ENCODE results near the gene USF2. TPM values are rescaled to one million over a fixed set of nuclear protein-coding genes. Genes with fewer than 3 reads are reported as not detected.
"Not testable (repeated sequence)": the region's sequence is repeated elsewhere in the genome, so short reads cannot be mapped to it uniquely, and the experiment has no call there.

The USF2 gene, protein sequence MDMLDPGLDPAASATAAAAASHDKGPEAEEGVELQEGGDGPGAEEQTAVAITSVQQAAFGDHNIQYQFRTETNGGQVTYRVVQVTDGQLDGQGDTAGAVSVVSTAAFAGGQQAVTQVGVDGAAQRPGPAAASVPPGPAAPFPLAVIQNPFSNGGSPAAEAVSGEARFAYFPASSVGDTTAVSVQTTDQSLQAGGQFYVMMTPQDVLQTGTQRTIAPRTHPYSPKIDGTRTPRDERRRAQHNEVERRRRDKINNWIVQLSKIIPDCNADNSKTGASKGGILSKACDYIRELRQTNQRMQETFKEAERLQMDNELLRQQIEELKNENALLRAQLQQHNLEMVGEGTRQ
- total RNA-seq: 100 to 1,000 TPM; 116 to 154 TPM

DNA sequence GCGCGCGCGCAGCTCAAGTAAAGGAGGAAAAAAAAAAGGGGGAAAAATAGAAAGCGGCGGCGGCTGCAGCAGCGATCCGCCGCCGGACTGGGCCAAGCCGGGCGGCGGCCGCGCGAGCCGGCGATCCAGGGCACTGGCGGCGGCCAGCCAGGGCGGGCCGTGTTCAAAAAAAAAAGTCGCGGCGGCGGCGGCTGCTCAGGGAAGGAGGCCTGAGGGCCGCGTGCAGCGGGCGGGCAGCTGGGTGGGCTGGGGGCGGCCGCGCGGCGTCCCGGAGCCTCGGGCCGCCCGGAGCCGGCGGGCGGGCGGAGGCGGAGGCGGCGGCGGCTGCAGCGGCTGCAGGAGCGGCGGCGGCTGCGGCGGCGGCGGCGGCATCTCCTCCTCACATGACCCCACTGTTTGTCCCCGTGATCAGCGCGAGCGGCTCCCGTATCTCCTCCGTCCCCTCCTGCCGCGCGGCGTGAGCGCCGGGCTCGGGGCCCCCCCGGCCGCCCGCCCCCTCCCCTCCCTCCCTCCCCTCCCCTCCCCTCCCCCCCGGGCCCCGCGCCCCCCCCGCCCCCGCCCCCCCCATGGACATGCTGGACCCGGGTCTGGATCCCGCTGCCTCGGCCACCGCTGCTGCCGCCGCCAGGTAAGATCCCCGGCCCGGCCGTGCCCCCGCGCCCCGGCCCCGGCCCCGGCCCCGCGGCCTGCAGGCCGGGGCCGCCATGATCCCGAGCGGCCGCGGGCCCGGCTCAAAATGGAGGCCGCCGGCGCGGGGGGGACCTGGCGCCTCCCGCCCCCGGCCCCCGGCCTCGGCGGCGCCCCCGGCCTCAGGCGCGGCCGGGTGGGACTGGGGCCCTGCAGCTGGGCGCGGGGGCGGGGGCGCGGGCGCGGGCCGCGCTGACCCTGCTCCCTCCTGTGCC, at the start of gene USF2:
Gene USF2, plus strand, starts transcription at position 427 of the 902 bp plus-strand sequence. Its CDS starts 140 bp downstream, at position 567.
- Mint-ChIP-seq H3K27me3 (no peaks in the 10 kb centered on the region), H3K27ac (peak within 1 kb of the TSS; percentile 94), H3K4me3 (peak within 1 kb of the TSS; percentile 88), H3K4me1 (peaks cover 22% of the 10 kb centered on the region), H3K9me3 (ENCODE audit: low read depth) (no peaks in the 10 kb centered on the region), H3K36me3 (ENCODE audit: low read depth) (peaks cover 40% of the 10 kb centered on the region)
- DNase-seq: peak; percentile 84
- intact Hi-C loops (cut with DNase I, micrococcal nuclease): loop anchor here (1.0 to 5.0 kb wide), 12 partner anchors 20 to 380 kb away; partner anchors contain the start of genes COX6B1 (in 1 of the 2), FFAR1 (in 1 of the 2), FXYD5 (in 1 of the 2) and HAUS5 (in 1 of the 2)
- ChIA-PET POLR2A (interaction anchor here (0.6 kb wide), 2 partner anchors 68 to 79 kb away, joined by 3 to 4 read pairs; partner anchors contain the start of gene FFAR1), CTCF (interaction anchor here (0.6 kb wide), 1 partner anchor 137 kb away, joined by 3 read pairs; no protein-coding TSS in a partner anchor)
- ATAC-seq: peak; percentile 43

DNA sequence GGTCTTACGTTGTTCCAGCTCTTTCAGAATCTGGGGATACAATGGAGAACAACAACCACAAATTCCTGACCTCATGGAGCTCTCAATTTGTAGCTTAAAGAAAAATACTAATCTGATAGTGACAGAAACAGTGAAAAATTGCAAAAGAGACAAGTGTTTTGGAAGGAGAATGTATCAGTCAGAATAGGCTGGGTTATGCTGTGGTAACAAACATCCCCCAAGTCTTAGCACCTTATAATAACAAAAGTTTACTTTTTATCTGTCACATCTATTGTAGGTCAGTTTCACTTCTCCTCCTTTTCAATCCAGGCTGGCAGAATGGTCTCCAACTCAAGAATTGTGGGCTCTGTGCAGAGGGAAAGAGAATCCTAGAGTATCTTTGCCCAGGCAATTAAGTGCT, 49.8 kb upstream of the USF2 start:
- no peak for ATAC-seq
- ChIA-PET POLR2A (no interaction called here), CTCF (interaction anchor here (0.8 to 1.0 kb wide), 2 partner anchors 22 to 35 kb away, joined by 3 read pairs; no protein-coding TSS in a partner anchor)
- Mint-ChIP-seq H3K9me3 (ENCODE audit: low read depth) (peaks cover 15% of the 10 kb centered on the region), H3K4me1 (peaks cover 33% of the 10 kb centered on the region), H3K27me3 (no peaks in the 10 kb centered on the region), H3K27ac (no peak overlapping the region), H3K36me3 (ENCODE audit: low read depth) (peaks cover 1% of the 10 kb centered on the region), H3K4me3 (no peak overlapping the region)
- DNase-seq: no peak
- intact Hi-C loops (cut with DNase I, micrococcal nuclease): no loop called here

DNA sequence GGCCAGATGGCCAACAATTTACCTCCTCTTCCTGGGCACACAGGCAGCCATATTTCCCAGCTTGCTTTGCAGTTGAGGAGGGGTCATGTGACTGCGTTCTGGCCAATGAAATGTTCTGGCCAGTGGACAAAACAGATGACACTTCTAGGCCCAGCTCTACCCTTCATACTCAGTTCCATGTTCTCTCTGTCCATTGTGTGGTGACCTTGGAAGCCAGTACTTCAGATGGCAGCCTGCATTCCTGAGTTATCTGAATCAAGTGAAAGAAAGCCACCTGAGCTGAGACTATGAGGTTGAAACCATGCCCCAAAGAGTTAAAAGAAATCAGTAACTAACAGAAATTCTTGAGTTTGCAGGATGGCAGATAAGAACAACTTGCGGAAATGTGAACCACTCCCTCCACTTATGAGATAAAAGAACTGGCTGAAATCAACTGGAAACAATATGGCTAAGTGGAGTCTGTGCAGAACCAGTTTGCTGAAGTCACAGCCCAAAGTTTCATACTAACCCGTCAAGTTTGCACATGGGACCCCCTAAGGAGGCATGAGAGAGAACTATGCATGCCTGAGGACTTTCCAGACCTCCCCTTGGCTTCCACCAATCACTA, 48.3 kb upstream of the USF2 start:
- H3K27ac Mint-ChIP-seq: no peak overlapping the region
- POLR2A ChIA-PET: no interaction called here
- DNase-seq (peak; percentile 3), ATAC-seq (no peak)
- H3K9me3 Mint-ChIP-seq (ENCODE audit: low read depth): peaks cover 15% of the 10 kb centered on the region
- H3K27me3 Mint-ChIP-seq: no peaks in the 10 kb centered on the region
- CTCF ChIA-PET: interaction anchor here (1.0 to 1.2 kb wide), 2 partner anchors 16 to 96 kb away, joined by 3 read pairs; no protein-coding TSS in a partner anchor
- peaks cover 1% of the 10 kb centered on the region for H3K36me3 Mint-ChIP-seq (ENCODE audit: low read depth)
- intact Hi-C loops (cut with DNase I, micrococcal nuclease): no loop called here
- peaks cover 23% of the 10 kb centered on the region for H3K4me1 Mint-ChIP-seq
- no peak overlapping the region for H3K4me3 Mint-ChIP-seq

DNA sequence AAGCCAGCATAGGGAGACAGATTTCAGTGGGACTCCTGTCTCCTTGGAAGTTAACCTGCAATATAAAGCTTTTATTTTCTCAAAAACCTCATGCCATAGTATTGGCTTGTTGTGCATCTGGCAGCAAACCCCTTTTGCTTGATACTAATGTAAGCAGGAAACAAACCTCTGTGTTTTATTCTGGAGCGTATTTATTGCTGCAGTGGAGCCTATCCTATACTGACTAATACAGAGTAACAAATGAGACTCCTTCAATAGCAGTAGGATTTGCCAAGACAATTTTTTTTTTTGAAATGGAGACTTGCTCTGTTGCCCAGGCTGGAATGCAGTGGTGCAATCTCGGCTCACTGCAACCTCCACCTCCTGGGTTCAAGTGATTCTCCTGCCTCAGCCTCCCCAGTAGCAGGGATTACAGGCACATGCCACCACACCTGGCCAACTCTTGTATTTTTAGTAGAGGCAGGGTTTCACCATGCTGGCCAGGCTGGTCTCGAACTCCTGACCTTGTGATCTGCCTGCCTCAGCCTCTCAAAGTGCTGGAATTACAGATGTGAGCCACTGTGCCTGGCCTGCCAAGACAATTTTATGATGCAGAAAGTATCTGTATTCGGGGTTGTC, 47.7 kb upstream of the USF2 start:
- DNase-seq; H3K27me3 Mint-ChIP-seq; POLR2A ChIA-PET; H3K27ac Mint-ChIP-seq; intact Hi-C loops (cut with DNase I, micrococcal nuclease); H3K4me3 Mint-ChIP-seq; H3K36me3 Mint-ChIP-seq (ENCODE audit: low read depth); ATAC-seq; CTCF ChIA-PET: not testable (repeated sequence)
- peaks cover 15% of the 10 kb centered on the region for H3K9me3 Mint-ChIP-seq (ENCODE audit: low read depth)
- peaks cover 17% of the 10 kb centered on the region for H3K4me1 Mint-ChIP-seq

DNA sequence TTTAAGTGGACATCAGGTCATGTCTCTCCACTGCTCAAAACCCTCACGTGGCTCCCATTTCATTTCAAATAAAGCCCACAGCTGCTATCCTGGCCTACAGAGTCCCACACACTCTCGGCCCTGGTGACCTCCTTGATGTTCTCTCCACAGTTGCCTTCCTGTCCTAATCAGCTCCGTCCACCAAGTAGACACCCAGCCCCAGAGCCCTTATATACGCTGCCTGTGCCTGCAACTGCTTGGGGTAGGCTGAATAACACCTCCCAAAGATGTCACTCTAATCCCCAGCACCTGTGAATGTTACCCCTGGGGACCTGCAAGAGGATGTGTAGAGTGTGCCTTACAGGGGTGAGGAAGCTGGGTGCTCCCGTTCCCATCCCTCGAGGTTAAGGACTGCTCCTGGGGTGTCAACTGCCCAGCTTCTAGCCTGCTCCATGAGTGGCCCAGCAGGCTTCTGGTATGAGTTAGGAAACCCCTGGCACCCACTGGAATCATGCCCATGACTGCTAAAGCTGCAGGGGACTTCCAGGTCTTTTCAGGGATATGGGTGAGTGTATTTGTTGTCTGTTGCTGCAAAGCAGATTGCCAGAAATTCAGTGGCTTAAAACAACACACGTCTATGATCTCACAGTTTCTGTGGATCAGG, 46.3 kb upstream of the USF2 start:
- intact Hi-C loops (cut with DNase I, micrococcal nuclease): no loop called here
- no peak for DNase-seq
- no peak overlapping the region for H3K27ac Mint-ChIP-seq
- peaks cover 11% of the 10 kb centered on the region for H3K4me1 Mint-ChIP-seq
- POLR2A ChIA-PET: no interaction called here
- H3K36me3 Mint-ChIP-seq (ENCODE audit: low read depth): peaks cover 1% of the 10 kb centered on the region
- no peak overlapping the region for H3K4me3 Mint-ChIP-seq
- H3K27me3 Mint-ChIP-seq: no peaks in the 10 kb centered on the region
- CTCF ChIA-PET: interaction anchor here (0.7 kb wide), 1 partner anchor 98 kb away, joined by 3 read pairs; no protein-coding TSS in a partner anchor
- no peak for ATAC-seq
- peaks cover 12% of the 10 kb centered on the region for H3K9me3 Mint-ChIP-seq (ENCODE audit: low read depth)

DNA sequence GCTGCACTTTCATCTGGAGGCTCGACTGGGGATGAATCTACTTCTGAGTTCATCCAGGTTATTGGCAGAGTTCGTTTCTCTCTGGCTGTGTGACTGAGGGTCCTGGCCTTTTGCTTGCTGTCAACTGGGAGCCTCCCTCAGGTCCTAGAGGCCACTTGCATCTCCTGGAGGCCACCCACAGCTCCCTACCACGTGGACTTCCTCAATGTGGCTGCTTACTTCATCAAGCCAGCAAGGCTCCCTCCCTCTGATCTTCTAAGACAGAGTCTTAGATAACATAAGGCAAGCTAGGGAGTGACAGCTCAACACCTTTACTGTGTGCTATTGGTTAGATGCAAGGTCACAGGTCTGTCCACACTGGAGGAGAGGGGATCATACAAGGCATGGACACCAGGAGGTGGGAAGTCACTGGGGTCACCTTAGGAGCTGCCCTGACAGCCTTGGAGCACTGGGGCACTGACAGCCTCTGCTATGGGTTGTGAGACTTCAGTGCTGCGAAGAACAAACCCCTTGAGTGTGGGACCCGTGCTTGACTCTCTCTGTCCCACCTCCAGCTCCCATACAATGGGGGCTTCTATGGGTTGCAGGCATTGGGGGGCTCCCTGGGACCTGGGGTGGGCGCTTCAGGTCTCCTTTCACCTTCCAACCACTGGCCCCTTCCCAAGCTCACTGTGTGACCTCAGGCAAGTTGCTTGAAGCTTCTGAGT, 45.5 kb upstream of the USF2 start:
- ChIA-PET POLR2A (no interaction called here), CTCF (no interaction called here)
- Mint-ChIP-seq H3K36me3 (ENCODE audit: low read depth) (peaks cover 1% of the 10 kb centered on the region), H3K4me3 (no peak overlapping the region), H3K4me1 (peaks cover 11% of the 10 kb centered on the region), H3K27ac (no peak overlapping the region), H3K27me3 (no peaks in the 10 kb centered on the region), H3K9me3 (ENCODE audit: low read depth) (peaks cover 9% of the 10 kb centered on the region)
- no peak for DNase-seq
- ATAC-seq: no peak
- intact Hi-C loops (cut with DNase I, micrococcal nuclease): no loop called here

DNA sequence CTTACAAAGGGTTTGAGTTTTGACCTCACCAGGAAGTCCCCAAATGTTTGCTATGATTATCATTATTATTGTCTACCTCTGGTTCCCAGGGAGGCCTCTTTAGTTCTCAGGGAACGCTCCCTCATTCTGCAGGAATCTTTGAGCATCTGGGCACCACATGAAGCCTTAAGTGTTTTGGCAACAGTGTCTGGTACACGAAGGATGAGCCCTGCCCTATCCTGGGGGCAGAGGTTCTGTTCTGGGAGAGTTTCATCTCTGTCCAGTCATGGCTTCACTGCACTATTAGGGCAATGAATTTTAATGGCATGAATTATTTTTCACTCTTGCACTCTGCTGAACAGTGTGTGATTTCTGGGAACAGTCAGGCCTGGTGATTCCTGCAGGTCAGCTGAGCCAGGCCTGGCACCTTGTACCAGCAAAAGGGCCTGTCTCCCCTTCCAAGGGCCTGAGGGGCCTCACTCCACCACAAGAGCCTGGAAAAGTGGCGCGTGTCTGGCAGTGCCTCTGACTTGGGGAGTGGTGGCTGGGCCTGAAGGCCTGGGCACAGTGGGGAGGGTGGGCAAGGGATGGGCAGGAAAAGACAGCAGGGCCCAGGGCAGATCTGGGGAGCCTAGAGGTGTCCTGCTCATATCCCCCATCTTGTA, 44.8 kb upstream of the USF2 start:
- H3K27me3 Mint-ChIP-seq: no peaks in the 10 kb centered on the region
- peaks cover 11% of the 10 kb centered on the region for H3K4me1 Mint-ChIP-seq
- no peak overlapping the region for H3K4me3 Mint-ChIP-seq
- DNase-seq (no peak), ATAC-seq (no peak)
- POLR2A ChIA-PET: no interaction called here
- peaks cover 6% of the 10 kb centered on the region for H3K9me3 Mint-ChIP-seq (ENCODE audit: low read depth)
- no peak overlapping the region for H3K27ac Mint-ChIP-seq
- H3K36me3 Mint-ChIP-seq (ENCODE audit: low read depth): no peaks in the 10 kb centered on the region
- CTCF ChIA-PET: no interaction called here
- intact Hi-C loops (cut with DNase I, micrococcal nuclease): no loop called here

DNA sequence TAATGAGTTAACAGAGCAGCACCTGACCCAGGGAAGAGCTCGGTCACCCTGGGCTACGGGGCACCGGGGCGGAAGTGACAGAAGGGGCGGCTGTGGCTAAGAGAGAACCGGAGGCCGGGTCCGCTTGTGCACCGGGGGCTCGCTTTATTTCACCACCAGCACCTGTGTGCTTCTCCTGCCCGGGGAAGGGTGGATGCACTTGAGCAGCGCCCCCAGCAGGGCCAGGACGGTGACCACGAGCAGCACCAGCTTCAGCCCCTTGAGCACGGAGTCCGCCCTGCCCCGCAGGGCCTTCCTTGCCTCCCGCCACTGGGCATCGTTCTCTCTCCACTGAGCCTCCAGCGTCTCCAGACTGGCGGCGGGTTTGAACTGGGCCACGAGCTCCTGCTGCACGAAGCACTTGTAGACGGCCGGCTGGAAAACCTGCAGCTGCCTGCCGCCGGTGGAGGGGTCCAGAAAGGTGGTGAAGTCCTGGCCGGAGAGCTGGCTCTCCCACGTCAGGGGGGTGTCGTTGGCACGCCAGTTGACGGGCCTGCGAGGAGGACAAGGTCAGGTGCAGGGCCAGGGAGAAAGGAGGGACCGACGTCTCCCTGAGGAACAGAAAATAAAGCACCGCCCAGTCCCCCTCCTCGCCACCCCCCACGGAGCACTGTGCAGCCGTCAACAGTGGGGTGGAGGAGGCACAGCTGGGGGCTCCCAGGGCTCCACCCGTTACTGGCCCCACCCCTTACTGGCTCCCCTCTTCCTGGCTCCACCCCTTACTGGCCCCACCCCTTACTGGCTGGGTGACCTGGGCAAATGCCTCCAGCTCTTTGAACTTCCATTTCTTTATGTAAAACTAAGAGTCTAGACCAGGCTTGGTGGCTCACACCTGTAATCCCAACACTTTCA, 43.8 kb upstream of the USF2 start:
- no peaks in the 10 kb centered on the region for H3K36me3 Mint-ChIP-seq (ENCODE audit: low read depth)
- no peak overlapping the region for H3K4me3 Mint-ChIP-seq
- peak; percentile 64 for ATAC-seq
- no peaks in the 10 kb centered on the region for H3K27me3 Mint-ChIP-seq
- intact Hi-C loops (cut with DNase I, micrococcal nuclease): no loop called here
- ChIA-PET POLR2A (no interaction called here), CTCF (interaction anchor here (0.7 to 1.1 kb wide), 2 partner anchors 21 to 53 kb away, joined by 3 read pairs; no protein-coding TSS in a partner anchor)
- H3K9me3 Mint-ChIP-seq (ENCODE audit: low read depth): no peaks in the 10 kb centered on the region
- no peak for DNase-seq
- no peak overlapping the region for H3K27ac Mint-ChIP-seq
- H3K4me1 Mint-ChIP-seq: peaks cover 11% of the 10 kb centered on the region

DNA sequence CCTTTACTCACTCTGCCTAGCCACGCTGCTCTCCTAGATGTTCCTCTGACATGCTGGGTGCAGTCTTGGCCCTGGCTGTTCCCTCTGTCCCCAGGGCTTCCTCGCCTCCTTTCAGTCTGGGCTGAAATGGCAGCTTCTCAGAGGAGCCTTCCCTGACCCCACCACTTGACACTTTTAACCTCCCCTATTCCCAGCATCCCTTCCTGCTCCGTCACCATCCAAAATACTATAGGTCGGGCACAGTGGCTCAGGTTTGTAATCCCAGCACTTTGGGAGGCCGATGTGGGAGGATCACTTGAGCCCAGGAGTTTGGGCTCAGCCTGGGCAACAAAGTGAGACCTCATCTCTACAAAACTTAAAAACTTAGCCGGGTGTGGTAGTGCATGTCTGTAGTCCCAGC, 42.8 kb upstream of the USF2 start:
- intact Hi-C loops (cut with DNase I, micrococcal nuclease): no loop called here
- ATAC-seq (no peak), DNase-seq (no peak)
- POLR2A ChIA-PET: interaction anchor here (0.5 kb wide), 1 partner anchor 260 kb away, joined by 3 read pairs; no protein-coding TSS in a partner anchor
- CTCF ChIA-PET: interaction anchor here (1.1 kb wide), 1 partner anchor 22 kb away, joined by 3 read pairs; no protein-coding TSS in a partner anchor
- no peaks in the 10 kb centered on the region for H3K9me3 Mint-ChIP-seq (ENCODE audit: low read depth)
- H3K36me3 Mint-ChIP-seq (ENCODE audit: low read depth): no peaks in the 10 kb centered on the region
- no peaks in the 10 kb centered on the region for H3K27me3 Mint-ChIP-seq
- H3K4me1 Mint-ChIP-seq: peaks cover 7% of the 10 kb centered on the region
- no peak overlapping the region for H3K4me3 Mint-ChIP-seq
- H3K27ac Mint-ChIP-seq: no peak overlapping the region
